Peyer's patch (tissue), 4 donors: ENCODE data around the gene EDIL3.

Experiments
- POLR2A ChIP-seq, 2 donors: fragments of 450-650 bp; IDR thresholded peaks; one replicate each; pipeline ENCODE4 v1.5.1; 2017; ENCODE audit warnings: antibody characterized with exemption in 2 of 2, mild to moderate bottlenecking in 2 of 2, moderate library complexity in 2 of 2
- TF ChIP-seq, protein P1 (sequence below), 6 experiments: fragments of 450-650 bp in 4 of 6; fragments of 200-600 bp in 2 of 6; sonication (generic) in 1 of 6; IDR thresholded peaks; one replicate each; pipeline ENCODE4 v1.5.1; 2017 to 2019; ENCODE audit warnings: antibody characterized with exemption in 6 of 6, mild to moderate bottlenecking in 3 of 6, moderate library complexity in 1 of 6

DNA sequence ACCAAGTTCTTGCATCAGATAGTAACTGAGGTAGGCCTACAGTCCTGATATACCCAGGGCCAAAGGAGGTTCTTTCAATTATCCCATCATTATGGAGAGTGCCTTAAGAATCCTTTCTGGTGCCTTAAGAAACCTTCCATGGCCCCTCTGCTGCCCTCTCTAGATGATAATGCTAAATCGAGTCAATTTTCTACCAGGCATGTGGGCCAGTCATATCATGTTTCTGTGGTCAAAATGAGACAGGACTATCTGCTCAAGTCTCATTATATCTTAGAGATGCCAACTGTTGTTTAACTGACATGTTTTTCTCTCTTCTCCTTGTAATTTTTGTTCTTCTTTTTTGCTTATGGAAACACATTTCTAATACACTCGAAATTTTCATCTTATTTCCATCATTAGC, 127.6 kb downstream of the EDIL3 start:
- TF ChIP-seq, protein P1, sequence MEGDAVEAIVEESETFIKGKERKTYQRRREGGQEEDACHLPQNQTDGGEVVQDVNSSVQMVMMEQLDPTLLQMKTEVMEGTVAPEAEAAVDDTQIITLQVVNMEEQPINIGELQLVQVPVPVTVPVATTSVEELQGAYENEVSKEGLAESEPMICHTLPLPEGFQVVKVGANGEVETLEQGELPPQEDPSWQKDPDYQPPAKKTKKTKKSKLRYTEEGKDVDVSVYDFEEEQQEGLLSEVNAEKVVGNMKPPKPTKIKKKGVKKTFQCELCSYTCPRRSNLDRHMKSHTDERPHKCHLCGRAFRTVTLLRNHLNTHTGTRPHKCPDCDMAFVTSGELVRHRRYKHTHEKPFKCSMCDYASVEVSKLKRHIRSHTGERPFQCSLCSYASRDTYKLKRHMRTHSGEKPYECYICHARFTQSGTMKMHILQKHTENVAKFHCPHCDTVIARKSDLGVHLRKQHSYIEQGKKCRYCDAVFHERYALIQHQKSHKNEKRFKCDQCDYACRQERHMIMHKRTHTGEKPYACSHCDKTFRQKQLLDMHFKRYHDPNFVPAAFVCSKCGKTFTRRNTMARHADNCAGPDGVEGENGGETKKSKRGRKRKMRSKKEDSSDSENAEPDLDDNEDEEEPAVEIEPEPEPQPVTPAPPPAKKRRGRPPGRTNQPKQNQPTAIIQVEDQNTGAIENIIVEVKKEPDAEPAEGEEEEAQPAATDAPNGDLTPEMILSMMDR (IDR thresholded peaks at IDR 0.05), result no peak
- TF ChIP-seq POLR2A (IDR thresholded peaks at IDR 0.05), result no peak
